Measurements from ENCODE around the gene FKBP5. TPM values are rescaled to one million over a fixed set of nuclear protein-coding genes. Genes with fewer than 3 reads are reported as not detected.

Gene FKBP5
- polyA plus RNA-seq, 2 of the 4 experiments (the other 2 are of a cell fraction), result 8.4 to 11.7 TPM

DNA sequence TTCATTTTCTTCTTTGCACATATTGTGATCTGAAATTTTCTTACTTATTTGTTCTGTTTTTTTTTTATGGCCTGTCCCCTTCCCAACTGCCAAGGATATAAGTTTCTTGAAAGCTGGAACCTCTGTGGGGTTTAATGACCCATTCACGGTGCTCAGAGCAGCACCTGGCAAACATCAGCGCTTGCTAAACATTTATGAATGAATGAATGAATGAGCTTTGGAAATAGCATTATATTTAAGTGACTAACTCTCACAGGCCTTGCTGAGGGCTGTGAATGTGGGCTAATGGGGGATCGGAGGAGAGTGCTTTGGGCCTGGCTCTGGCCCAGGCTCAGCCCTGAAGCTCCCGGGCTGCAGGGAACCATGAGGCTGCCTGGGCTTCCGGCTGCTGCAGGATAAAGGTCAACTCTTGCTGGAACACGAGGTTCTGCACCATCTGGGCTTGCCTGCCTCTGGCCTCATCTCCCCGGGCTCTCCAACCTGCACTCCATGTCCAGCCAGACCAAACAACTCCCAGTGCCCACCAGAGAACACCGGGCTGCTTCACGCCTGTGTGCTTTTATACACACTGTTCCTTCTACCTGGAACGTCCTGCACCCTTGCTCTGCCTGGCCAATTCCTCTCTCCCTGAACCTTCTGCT is 33.5 kb upstream of the FKBP5 start:
- Histone ChIP-seq H3K4me3 (no peak overlapping the region), H3K9me3 (no peaks in the 10 kb centered on the region), H3K27ac (peak overlapping the region in 1 of 2 experiments; percentile 99; a peak in 1 of 6 replicates), H3K4me2 (no peak overlapping the region; the same call in 2 of the 3 replicates), H3K4me1 (peaks cover 36% of the 10 kb centered on the region)
- ChIA-PET POLR2A (no interaction called here), CTCF (interaction anchor here (0.9 to 1.2 kb wide), 2 partner anchors 35 to 138 kb away, joined by 3 read pairs; no protein-coding TSS in a partner anchor)
- TF ChIP-seq PHF8 (IDR thresholded peaks at IDR 0.05; ENCODE audit: borderline replicate concordance, low read depth), result no peak
- TF ChIP-seq CBX8 (IDR thresholded peaks at IDR 0.05), result no peak
- TF ChIP-seq RFX5 (IDR thresholded peaks at IDR 0.05), result no peak
- TF ChIP-seq FOXS1 (CRISPR knock-in tag; IDR thresholded peaks at IDR 0.05), result no peak
- no peak for TF ChIP-seq HDAC2 (IDR thresholded peaks at IDR 0.05)
- TF ChIP-seq NFE2L2 (conservative IDR thresholded peaks at IDR 0.05; ENCODE audit: low read length), result no peak
- no peak for TF ChIP-seq ZFP36 (IDR thresholded peaks at IDR 0.05; ENCODE audit: borderline replicate concordance, partially characterized antibody)
- TF ChIP-seq SREBF2 (IDR thresholded peaks at IDR 0.05), result no peak
- no peak for TF ChIP-seq ZNF302 (CRISPR knock-in tag; IDR thresholded peaks at IDR 0.05)
- TF ChIP-seq SMC3 (IDR thresholded peaks at IDR 0.05), result no peak
- no peak for TF ChIP-seq MAFK (IDR thresholded peaks at IDR 0.05; ENCODE audit: partially characterized antibody)
- TF ChIP-seq ZSCAN20 (CRISPR knock-in tag; IDR thresholded peaks at IDR 0.05), result no peak
- no peak for TF ChIP-seq FOSB (CRISPR knock-in tag; IDR thresholded peaks at IDR 0.05)
- TF ChIP-seq, protein P1, sequence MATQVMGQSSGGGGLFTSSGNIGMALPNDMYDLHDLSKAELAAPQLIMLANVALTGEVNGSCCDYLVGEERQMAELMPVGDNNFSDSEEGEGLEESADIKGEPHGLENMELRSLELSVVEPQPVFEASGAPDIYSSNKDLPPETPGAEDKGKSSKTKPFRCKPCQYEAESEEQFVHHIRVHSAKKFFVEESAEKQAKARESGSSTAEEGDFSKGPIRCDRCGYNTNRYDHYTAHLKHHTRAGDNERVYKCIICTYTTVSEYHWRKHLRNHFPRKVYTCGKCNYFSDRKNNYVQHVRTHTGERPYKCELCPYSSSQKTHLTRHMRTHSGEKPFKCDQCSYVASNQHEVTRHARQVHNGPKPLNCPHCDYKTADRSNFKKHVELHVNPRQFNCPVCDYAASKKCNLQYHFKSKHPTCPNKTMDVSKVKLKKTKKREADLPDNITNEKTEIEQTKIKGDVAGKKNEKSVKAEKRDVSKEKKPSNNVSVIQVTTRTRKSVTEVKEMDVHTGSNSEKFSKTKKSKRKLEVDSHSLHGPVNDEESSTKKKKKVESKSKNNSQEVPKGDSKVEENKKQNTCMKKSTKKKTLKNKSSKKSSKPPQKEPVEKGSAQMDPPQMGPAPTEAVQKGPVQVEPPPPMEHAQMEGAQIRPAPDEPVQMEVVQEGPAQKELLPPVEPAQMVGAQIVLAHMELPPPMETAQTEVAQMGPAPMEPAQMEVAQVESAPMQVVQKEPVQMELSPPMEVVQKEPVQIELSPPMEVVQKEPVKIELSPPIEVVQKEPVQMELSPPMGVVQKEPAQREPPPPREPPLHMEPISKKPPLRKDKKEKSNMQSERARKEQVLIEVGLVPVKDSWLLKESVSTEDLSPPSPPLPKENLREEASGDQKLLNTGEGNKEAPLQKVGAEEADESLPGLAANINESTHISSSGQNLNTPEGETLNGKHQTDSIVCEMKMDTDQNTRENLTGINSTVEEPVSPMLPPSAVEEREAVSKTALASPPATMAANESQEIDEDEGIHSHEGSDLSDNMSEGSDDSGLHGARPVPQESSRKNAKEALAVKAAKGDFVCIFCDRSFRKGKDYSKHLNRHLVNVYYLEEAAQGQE (IDR thresholded peaks at IDR 0.05), result no peak
- TF ChIP-seq, protein P2, sequence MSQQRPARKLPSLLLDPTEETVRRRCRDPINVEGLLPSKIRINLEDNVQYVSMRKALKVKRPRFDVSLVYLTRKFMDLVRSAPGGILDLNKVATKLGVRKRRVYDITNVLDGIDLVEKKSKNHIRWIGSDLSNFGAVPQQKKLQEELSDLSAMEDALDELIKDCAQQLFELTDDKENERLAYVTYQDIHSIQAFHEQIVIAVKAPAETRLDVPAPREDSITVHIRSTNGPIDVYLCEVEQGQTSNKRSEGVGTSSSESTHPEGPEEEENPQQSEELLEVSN (IDR thresholded peaks at IDR 0.05; ENCODE audit: borderline replicate concordance, low read depth), result no peak
- TF ChIP-seq MAZ (IDR thresholded peaks at IDR 0.05; ENCODE audit: borderline replicate concordance, low read depth, low read length), result no peak
- TF ChIP-seq POLR2AphosphoS2 (conservative IDR thresholded peaks at IDR 0.05; ENCODE audit: low read length), result no peak
- no peak for TF ChIP-seq POLR2A (IDR thresholded peaks at IDR 0.05; ENCODE audit: low read length)
- TF ChIP-seq RCOR1 (IDR thresholded peaks at IDR 0.05; ENCODE audit: low read depth, low read length), result no peak
- TF ChIP-seq, protein P3, sequence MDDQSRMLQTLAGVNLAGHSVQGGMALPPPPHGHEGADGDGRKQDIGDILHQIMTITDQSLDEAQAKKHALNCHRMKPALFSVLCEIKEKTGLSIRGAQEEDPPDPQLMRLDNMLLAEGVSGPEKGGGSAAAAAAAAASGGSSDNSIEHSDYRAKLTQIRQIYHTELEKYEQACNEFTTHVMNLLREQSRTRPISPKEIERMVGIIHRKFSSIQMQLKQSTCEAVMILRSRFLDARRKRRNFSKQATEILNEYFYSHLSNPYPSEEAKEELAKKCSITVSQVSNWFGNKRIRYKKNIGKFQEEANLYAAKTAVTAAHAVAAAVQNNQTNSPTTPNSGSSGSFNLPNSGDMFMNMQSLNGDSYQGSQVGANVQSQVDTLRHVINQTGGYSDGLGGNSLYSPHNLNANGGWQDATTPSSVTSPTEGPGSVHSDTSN (IDR thresholded peaks at IDR 0.05), result no peak
- ATAC-seq, result no peak
- FAIRE-seq, result no peak
- DNase-seq (ENCODE audit: low read depth in 1 of 2, low spot score in 1 of 2), result no peak
- 73% methylated on average over 9 of the region's 10 CpGs for WGBS (ENCODE audit: missing lambda C conversion rate)

DNA sequence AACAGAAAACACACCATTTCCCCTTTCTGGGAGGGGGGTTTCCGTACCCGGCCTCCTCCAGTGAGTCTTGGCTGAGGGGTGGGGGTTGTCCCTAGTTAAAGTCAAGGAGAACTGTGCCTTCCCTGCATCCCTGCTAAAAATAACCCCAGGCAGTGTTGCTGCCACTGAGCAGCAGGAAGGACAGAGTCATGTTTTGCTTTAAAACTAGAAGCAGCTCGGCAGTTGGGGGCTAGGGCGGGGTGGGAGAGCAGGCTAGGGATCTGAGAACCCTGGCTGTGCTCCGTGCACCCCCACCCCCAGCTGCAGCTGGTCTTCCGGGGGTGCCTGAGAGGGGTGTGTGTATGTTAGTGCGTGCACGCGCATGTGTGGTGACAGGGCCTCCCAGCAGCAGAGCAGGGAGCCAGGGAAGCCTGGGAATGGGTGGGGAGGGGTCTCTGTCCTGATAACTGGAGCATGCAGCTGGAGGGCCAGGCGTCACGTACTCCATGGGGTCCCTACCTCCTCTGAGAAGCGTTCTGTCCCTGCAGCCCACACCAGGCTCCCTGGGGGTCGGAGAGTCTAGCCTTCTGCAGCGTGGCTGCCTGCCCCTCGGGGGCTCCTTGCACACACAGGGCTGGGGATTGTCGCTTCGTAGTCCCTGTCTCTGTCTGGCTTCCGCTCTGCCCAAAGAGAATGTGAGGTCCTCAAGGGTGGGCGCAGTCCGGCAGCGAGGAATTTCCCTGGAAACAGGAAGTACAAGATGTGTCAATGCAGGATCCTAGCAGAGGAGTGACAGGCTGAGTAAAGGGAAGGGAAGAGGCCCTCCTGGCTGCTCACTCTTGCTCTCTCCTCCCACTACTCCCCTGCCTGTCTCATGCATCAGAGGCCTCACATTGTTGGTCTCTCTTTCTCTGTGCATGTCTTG is 31.4 kb upstream of the FKBP5 start:
- Histone ChIP-seq H3K4me1 (peaks cover 15% of the 10 kb centered on the region; the same call in 1 of the 3 replicates), H3K4me3 (no peak overlapping the region), H3K27ac (peak overlapping the region; percentile 18 to 99; a peak in 1 of 6 replicates), H3K4me2 (no peak overlapping the region), H3K9me3 (no peaks in the 10 kb centered on the region)
- WGBS (ENCODE audit: missing lambda C conversion rate), result 79% methylated on average over 17 of the region's 21 CpGs
- 0 out of 6 replicates have a peak, but pooled peaks of 1 of the 2 experiments have one; percentile 24 for ATAC-seq
- ChIA-PET POLR2A (no interaction called here), CTCF (interaction anchor here (0.6 to 0.9 kb wide), 2 partner anchors 10 to 17 kb away, joined by 3 read pairs; no protein-coding TSS in a partner anchor)
- no peak for DNase-seq (ENCODE audit: low read depth in 1 of 2, low spot score in 1 of 2)
- FAIRE-seq, result no peak
- TF ChIP-seq CBX2 (IDR thresholded peaks at IDR 0.05; ENCODE audit: borderline replicate concordance, low read depth) (no peak), HEYL (CRISPR knock-in tag; IDR thresholded peaks at IDR 0.05) (no peak), ESRRA (IDR thresholded peaks at IDR 0.05; ENCODE audit: borderline replicate concordance, low read length) (no peak), NPAS2 (CRISPR knock-in tag; IDR thresholded peaks at IDR 0.05; ENCODE audit: borderline replicate concordance) (no peak), TFCP2L1 (CRISPR knock-in tag; IDR thresholded peaks at IDR 0.05) (no peak), GATA3 (IDR thresholded peaks at IDR 0.05; ENCODE audit: borderline replicate concordance) (no peak), NR3C1 (IDR thresholded peaks at IDR 0.05) (no peak), NFE2L2 (conservative IDR thresholded peaks at IDR 0.05; ENCODE audit: low read length) (no peak), CHD2 (IDR thresholded peaks at IDR 0.05; ENCODE audit: low read length, partially characterized antibody) (no peak)
- TF ChIP-seq, protein P3 (IDR thresholded peaks at IDR 0.05), result no peak
